Uterus (tissue), 2 donors: ENCODE results near the gene FADS1.

Experiments used
- CTCF ChIP-seq, 4 experiments: fragments of 200-600 bp in 2 of 4; fragments of 450-650 bp in 2 of 4; sonication (generic) in 2 of 4; IDR thresholded peaks; one replicate each; pipeline ENCODE4 v1.5.1; 2016 to 2019; ENCODE audit warnings: antibody characterized with exemption in 4 of 4, mild to moderate bottlenecking in 2 of 4, moderate library complexity in 1 of 4
- POLR2A ChIP-seq, 2 donors: fragments of 450-650 bp; IDR thresholded peaks; one replicate each; pipeline ENCODE4 v1.6.1; 2016; ENCODE audit warnings: antibody characterized with exemption in 2 of 2, mild to moderate bottlenecking in 1 of 2, moderate library complexity in 1 of 2

- TF ChIP-seq POLR2A (IDR thresholded peaks at IDR 0.05) (no peak), CTCF (IDR thresholded peaks at IDR 0.05) (no peak)
Measured at GRCh38 chr11:61757213-61757862, 59.5 kb downstream of the FADS1 start.
